Osteoblast (primary cell): ENCODE data around the gene SGPP2. TPM values are rescaled to one million over a fixed set of nuclear protein-coding genes. Genes with fewer than 3 reads are reported as not detected.
A peak's percentile ranks its signal among the peaks of the same experiment; 100 is the strongest.

ENCODE experiments used
- DNase-seq: peaks from one replicate; pipeline ENCODE4 v3.0.0; 2011; ENCODE audit warnings: low spot score, mixed read lengths; ENCODE audit not compliant: insufficient read length; ENCODE audit errors: missing footprints
- H2AFZ ChIP-seq: 2 replicates; pipeline ENCODE4 v1.6.0; 2011; ENCODE audit warnings: mild to moderate bottlenecking, low read length
- H3K27ac ChIP-seq: 2 replicates; pipeline ENCODE4 v1.5.1; 2011; ENCODE audit warnings: mild to moderate bottlenecking, low read depth, low read length, moderate library complexity
- H3K27me3 ChIP-seq: 2 replicates; pipeline ENCODE4 v1.6.0; 2012; ENCODE audit warnings: mild to moderate bottlenecking, control low read depth, inconsistent platforms, low read length, moderate library complexity; ENCODE audit not compliant: insufficient read depth
- H3K36me3 ChIP-seq: 2 replicates; pipeline ENCODE4 v1.5.1; 2011; ENCODE audit warnings: mild to moderate bottlenecking, low read length, control low read depth, moderate library complexity; ENCODE audit not compliant: insufficient read depth
- H3K4me1 ChIP-seq: 2 replicates; pipeline ENCODE4 v1.5.1; 2011; ENCODE audit warnings: mild to moderate bottlenecking, low read length, control low read depth, moderate library complexity; ENCODE audit not compliant: insufficient read depth
- H3K4me2 ChIP-seq: 2 replicates; pipeline ENCODE4 v1.6.0; 2011; ENCODE audit warnings: mild to moderate bottlenecking, low read length; ENCODE audit not compliant: insufficient read depth
- H3K4me3 ChIP-seq: fragments of 200-600 bp; sonication (generic); 3 replicates; pipeline ENCODE4 v1.5.1; 2012; ENCODE audit warnings: mild to moderate bottlenecking, low read length, inconsistent platforms; ENCODE audit not compliant: insufficient read depth
- H3K79me2 ChIP-seq: 2 replicates; pipeline ENCODE4 v1.6.0; 2012; ENCODE audit warnings: mild to moderate bottlenecking, low read length, control low read depth, inconsistent platforms; ENCODE audit not compliant: insufficient read depth
- H3K9me3 ChIP-seq: 2 replicates; pipeline ENCODE4 v1.5.1; 2011; ENCODE audit warnings: low read depth, low read length, control low read depth
- H4K20me1 ChIP-seq: 2 replicates; pipeline ENCODE4 v1.6.0; 2012; ENCODE audit warnings: mild to moderate bottlenecking, low read length, control low read depth; ENCODE audit not compliant: insufficient read depth
- total RNA-seq: library from RNA; depleted of rRNA; stranded (reverse); fragments of >200 nt; gene quantifications from 2 replicates; pipeline ENCODE4 v1.2.3, GENCODE V29; 2012
- TF ChIP-seq, protein P1 (sequence below): IDR thresholded peaks from 2 replicates; pipeline ENCODE4 v1.5.1; 2011; ENCODE audit warnings: mild to moderate bottlenecking, low read depth, low read length, moderate library complexity; ENCODE audit errors: extremely low read depth

SGPP2 gene
- total RNA-seq, 1 donor: not detected

GRCh38 chr2:222591661-222592060, 167.3 kb downstream of the SGPP2 start:
- H3K36me3 ChIP-seq: peaks cover 10% of the 10 kb centered on the region

DNA sequence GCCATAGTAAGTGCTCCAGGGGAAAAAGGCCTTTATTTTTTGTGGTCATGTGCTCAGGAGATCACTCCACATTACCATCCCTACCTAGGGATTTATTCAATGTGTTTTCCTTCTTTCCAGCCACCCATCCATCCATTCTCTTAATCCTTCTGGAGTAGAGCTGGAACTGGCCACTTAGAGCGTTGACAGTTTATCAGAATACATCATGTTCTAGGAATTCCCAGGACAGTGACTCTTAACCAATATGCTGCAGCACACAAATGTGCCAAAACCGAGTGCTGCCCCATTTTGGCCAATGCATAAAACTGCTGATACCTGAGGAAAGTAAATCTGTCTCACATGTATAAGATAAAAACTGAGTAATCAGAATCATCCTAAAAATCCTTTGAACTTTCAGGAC, 167.8 kb downstream of the SGPP2 start:
- Histone ChIP-seq H3K27me3 (no peaks in the 10 kb centered on the region), H2AFZ (no peak overlapping the region), H3K9me3 (no peaks in the 10 kb centered on the region), H3K79me2 (peaks cover 4% of the 10 kb centered on the region), H3K27ac (no peak overlapping the region), H3K4me3 (no peak overlapping the region), H4K20me1 (no peaks in the 10 kb centered on the region), H3K4me1 (peaks cover 16% of the 10 kb centered on the region), H3K4me2 (no peak overlapping the region), H3K36me3 (peaks cover 10% of the 10 kb centered on the region)
- DNase-seq: no peak
- TF ChIP-seq, protein P1, sequence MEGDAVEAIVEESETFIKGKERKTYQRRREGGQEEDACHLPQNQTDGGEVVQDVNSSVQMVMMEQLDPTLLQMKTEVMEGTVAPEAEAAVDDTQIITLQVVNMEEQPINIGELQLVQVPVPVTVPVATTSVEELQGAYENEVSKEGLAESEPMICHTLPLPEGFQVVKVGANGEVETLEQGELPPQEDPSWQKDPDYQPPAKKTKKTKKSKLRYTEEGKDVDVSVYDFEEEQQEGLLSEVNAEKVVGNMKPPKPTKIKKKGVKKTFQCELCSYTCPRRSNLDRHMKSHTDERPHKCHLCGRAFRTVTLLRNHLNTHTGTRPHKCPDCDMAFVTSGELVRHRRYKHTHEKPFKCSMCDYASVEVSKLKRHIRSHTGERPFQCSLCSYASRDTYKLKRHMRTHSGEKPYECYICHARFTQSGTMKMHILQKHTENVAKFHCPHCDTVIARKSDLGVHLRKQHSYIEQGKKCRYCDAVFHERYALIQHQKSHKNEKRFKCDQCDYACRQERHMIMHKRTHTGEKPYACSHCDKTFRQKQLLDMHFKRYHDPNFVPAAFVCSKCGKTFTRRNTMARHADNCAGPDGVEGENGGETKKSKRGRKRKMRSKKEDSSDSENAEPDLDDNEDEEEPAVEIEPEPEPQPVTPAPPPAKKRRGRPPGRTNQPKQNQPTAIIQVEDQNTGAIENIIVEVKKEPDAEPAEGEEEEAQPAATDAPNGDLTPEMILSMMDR: no peak

More at GRCh38 chr2:222591661-222592060, 167.3 kb downstream of the SGPP2 start:
- Histone ChIP-seq H3K9me3 (no peaks in the 10 kb centered on the region), H3K4me1 (peaks cover 16% of the 10 kb centered on the region), H3K79me2 (peaks cover 4% of the 10 kb centered on the region), H4K20me1 (no peaks in the 10 kb centered on the region), H2AFZ (no peak overlapping the region), H3K27ac (no peak overlapping the region), H3K27me3 (no peaks in the 10 kb centered on the region), H3K4me3 (no peak overlapping the region), H3K4me2 (no peak overlapping the region)
- DNase-seq: no peak
- TF ChIP-seq, protein P1: no peak

DNA sequence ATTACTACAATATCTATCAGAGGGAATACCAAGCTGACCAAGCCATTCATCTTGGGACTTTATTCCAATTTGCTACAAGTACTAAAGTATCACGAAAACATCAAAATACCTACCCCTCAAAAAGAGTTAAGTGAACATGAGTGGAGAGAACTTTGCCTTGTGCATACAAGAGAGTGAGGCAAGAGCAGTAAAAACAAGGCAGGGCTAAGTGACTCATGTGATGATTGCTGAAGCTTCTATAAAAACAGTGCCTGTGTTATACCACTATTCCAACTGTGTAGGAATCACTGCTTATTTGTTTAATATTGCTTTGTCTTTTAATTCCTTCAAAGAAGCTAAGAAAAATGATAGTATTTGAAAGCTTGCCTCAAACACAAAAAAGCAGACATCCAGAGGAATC, 170.3 kb downstream of the SGPP2 start:
- no peak overlapping the region for H3K4me3 ChIP-seq
- DNase-seq: peak; percentile 34
- no peak overlapping the region for H2AFZ ChIP-seq
- H3K27me3 ChIP-seq: no peaks in the 10 kb centered on the region
- H4K20me1 ChIP-seq: no peaks in the 10 kb centered on the region
- H3K79me2 ChIP-seq: peaks cover 4% of the 10 kb centered on the region
- TF ChIP-seq, protein P1: no peak
- peaks cover 23% of the 10 kb centered on the region for H3K36me3 ChIP-seq
- no peaks in the 10 kb centered on the region for H3K9me3 ChIP-seq
- no peak overlapping the region for H3K4me2 ChIP-seq
- no peak overlapping the region for H3K27ac ChIP-seq
- peaks cover 16% of the 10 kb centered on the region for H3K4me1 ChIP-seq

DNA sequence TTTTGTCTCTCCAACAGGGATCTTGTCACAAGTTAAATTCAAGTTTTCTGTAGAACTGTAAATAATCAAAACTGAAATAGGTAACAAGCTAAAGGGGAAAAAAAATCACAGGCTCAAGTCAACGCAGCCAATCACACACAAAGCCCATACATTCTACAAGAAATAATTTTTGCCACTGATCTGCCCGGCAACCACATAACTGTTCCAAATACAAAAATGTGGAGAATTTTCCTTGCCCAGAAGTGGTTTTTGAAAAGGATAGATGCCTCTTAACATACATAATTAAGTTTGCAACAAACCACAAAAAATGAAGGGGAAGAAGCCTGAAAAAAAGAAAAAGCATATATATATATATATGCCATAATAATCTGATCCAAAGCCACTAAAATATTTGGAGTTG, 171.2 kb downstream of the SGPP2 start:
- peaks cover 2% of the 10 kb centered on the region for H3K79me2 ChIP-seq
- DNase-seq: no peak
- H3K4me3 ChIP-seq: no peak overlapping the region
- no peak overlapping the region for H2AFZ ChIP-seq
- H3K4me1 ChIP-seq: peaks cover 16% of the 10 kb centered on the region
- no peaks in the 10 kb centered on the region for H4K20me1 ChIP-seq
- H3K4me2 ChIP-seq: no peak overlapping the region
- TF ChIP-seq, protein P1: no peak
- H3K36me3 ChIP-seq: peaks cover 26% of the 10 kb centered on the region
- H3K9me3 ChIP-seq: no peaks in the 10 kb centered on the region
- H3K27ac ChIP-seq: no peak overlapping the region
- no peaks in the 10 kb centered on the region for H3K27me3 ChIP-seq
